DOHH2 (cell line): Measurements from ENCODE around the gene ATAD2B.

Source experiments
- H3F3A ChIP-seq: fragments of 200-600 bp; sonication (generic), shearing (Covaris generic); 2 replicates; pipeline ENCODE4 v1.6.0; 2016; ENCODE audit warnings: antibody characterized with exemption, mild to moderate bottlenecking; ENCODE audit not compliant: control insufficient read depth, insufficient read depth
- H3K27ac ChIP-seq: fragments of 200-600 bp; sonication (generic); 2 replicates; pipeline ENCODE4 v1.5.1; 2014; ENCODE audit warnings: low read depth, mild to moderate bottlenecking, low read length, moderate library complexity
- H3K27me3 ChIP-seq: fragments of 200-600 bp; sonication (generic); 2 replicates; pipeline ENCODE4 v1.6.1; 2014; ENCODE audit warnings: mild to moderate bottlenecking, low read length, mixed read lengths; ENCODE audit not compliant: control insufficient read depth
- H3K36me3 ChIP-seq: fragments of 200-600 bp; sonication (generic); 2 replicates; pipeline ENCODE4 v1.6.1; 2014; ENCODE audit warnings: mild to moderate bottlenecking, low read length, moderate library complexity, mixed read lengths; ENCODE audit not compliant: control insufficient read depth
- H3K4me1 ChIP-seq: fragments of 200-600 bp; sonication (generic); 2 replicates; pipeline ENCODE4 v1.6.1; 2014; ENCODE audit warnings: mild to moderate bottlenecking, low read length, mixed read lengths; ENCODE audit not compliant: control insufficient read depth
- H3K4me2 ChIP-seq: fragments of 200-600 bp; sonication (generic); 2 replicates; pipeline ENCODE4 v1.6.0; 2014; ENCODE audit warnings: mild to moderate bottlenecking, low read length, moderate library complexity
- H3K4me3 ChIP-seq: fragments of 200-600 bp; sonication (generic); 2 replicates; pipeline ENCODE4 v1.5.1; 2014; ENCODE audit warnings: mild to moderate bottlenecking, low read length, mixed read lengths
- H3K79me2 ChIP-seq: fragments of 200-600 bp; sonication (generic); 2 replicates; pipeline ENCODE4 v1.6.1; 2014; ENCODE audit warnings: mild to moderate bottlenecking, low read length, mixed read lengths; ENCODE audit not compliant: control insufficient read depth
- H3K9me2 ChIP-seq: fragments of 200-600 bp; sonication (generic); replicated peaks from 2 replicates; pipeline ENCODE4 v1.6.1; 2014; ENCODE audit warnings: mild to moderate bottlenecking, low read length, mixed read lengths; ENCODE audit not compliant: control insufficient read depth
- H3K9me3 ChIP-seq: fragments of 200-600 bp; sonication (generic); 2 replicates; pipeline ENCODE4 v1.6.1; 2014; ENCODE audit warnings: antibody characterized with exemption, low read length, mixed read lengths; ENCODE audit not compliant: control insufficient read depth, insufficient read depth
- H4K20me1 ChIP-seq: fragments of 200-600 bp; sonication (generic); 2 replicates; pipeline ENCODE4 v1.6.0; 2014; ENCODE audit warnings: low read depth, mild to moderate bottlenecking, antibody characterized with exemption, low read length, moderate library complexity; ENCODE audit not compliant: control insufficient read depth, insufficient read depth
- CTCF ChIP-seq: fragments of 200-600 bp; sonication (generic); IDR thresholded peaks from one replicate; pipeline ENCODE4 v1.5.1; 2014; ENCODE audit warnings: antibody characterized with exemption, mild to moderate bottlenecking, low read depth, low read length; ENCODE audit not compliant: poor library complexity, severe bottlenecking
- EZH2phosphoT487 ChIP-seq: fragments of 200-600 bp; sonication (generic); IDR thresholded peaks from 2 replicates; pipeline ENCODE4 v1.6.1; 2017; ENCODE audit warnings: borderline replicate concordance, mild to moderate bottlenecking, antibody characterized with exemption, low read length, moderate library complexity, mixed read lengths

ATAD2B gene

GRCh38 chr2:23801396-23801795, 125.5 kb downstream of the ATAD2B start:
- H3K9me3 ChIP-seq = no peaks in the 10 kb centered on the region
- H3K27ac ChIP-seq = no peak overlapping the region
- H3K4me2 ChIP-seq = no peak overlapping the region

GRCh38 chr2:23794234-23794633, 132.7 kb downstream of the ATAD2B start:
- no peak overlapping the region for H3K4me2 ChIP-seq
- 0 out of 2 replicates have a peak, but pooled peaks cover 3% of the 10 kb centered on the region for H3K4me1 ChIP-seq
- no peak overlapping the region for H3K27ac ChIP-seq
- H3K79me2 ChIP-seq = no peaks in the 10 kb centered on the region
- H3K4me3 ChIP-seq = no peak overlapping the region
- TF ChIP-seq CTCF (no peak), EZH2phosphoT487 (no peak)
- no peaks in the 10 kb centered on the region for H4K20me1 ChIP-seq
- no peaks in the 10 kb centered on the region for H3K9me3 ChIP-seq
- H3K36me3 ChIP-seq = no peaks in the 10 kb centered on the region
- no peaks in the 10 kb centered on the region for H3K9me2 ChIP-seq
- H3F3A ChIP-seq = no peaks in the 10 kb centered on the region
- no peaks in the 10 kb centered on the region for H3K27me3 ChIP-seq

More at GRCh38 chr2:23801396-23801795, 125.5 kb downstream of the ATAD2B start:
- no peaks in the 10 kb centered on the region for H4K20me1 ChIP-seq
- H3F3A ChIP-seq = no peaks in the 10 kb centered on the region
- H3K4me3 ChIP-seq = no peak overlapping the region
- H3K36me3 ChIP-seq = no peaks in the 10 kb centered on the region
- H3K9me2 ChIP-seq = no peaks in the 10 kb centered on the region
- no peaks in the 10 kb centered on the region for H3K4me1 ChIP-seq
- TF ChIP-seq CTCF (no peak), EZH2phosphoT487 (no peak)
- H3K27me3 ChIP-seq = no peaks in the 10 kb centered on the region
- no peaks in the 10 kb centered on the region for H3K79me2 ChIP-seq

- H3K79me2 ChIP-seq = no peaks in the 10 kb centered on the region
- H3K9me3 ChIP-seq = no peaks in the 10 kb centered on the region
- no peaks in the 10 kb centered on the region for H3K27me3 ChIP-seq
- H3K36me3 ChIP-seq = no peaks in the 10 kb centered on the region
- no peaks in the 10 kb centered on the region for H3F3A ChIP-seq
- H3K4me2 ChIP-seq = no peak overlapping the region
- H3K4me1 ChIP-seq = peaks cover 9% of the 10 kb centered on the region
- H3K4me3 ChIP-seq = no peak overlapping the region
- no peaks in the 10 kb centered on the region for H4K20me1 ChIP-seq
- TF ChIP-seq CTCF (no peak), EZH2phosphoT487 (no peak)
- no peaks in the 10 kb centered on the region for H3K9me2 ChIP-seq
- no peak overlapping the region for H3K27ac ChIP-seq
Measured at GRCh38 chr2:23793476-23793875, 133.4 kb downstream of the ATAD2B start.

- no peak overlapping the region for H3K4me2 ChIP-seq
- no peak overlapping the region for H3K27ac ChIP-seq
- no peaks in the 10 kb centered on the region for H3K9me3 ChIP-seq
- no peak overlapping the region for H3K4me3 ChIP-seq
- no peaks in the 10 kb centered on the region for H3F3A ChIP-seq
- TF ChIP-seq CTCF (no peak), EZH2phosphoT487 (no peak)
- no peaks in the 10 kb centered on the region for H3K9me2 ChIP-seq
- peaks cover 3% of the 10 kb centered on the region for H3K36me3 ChIP-seq
- no peaks in the 10 kb centered on the region for H4K20me1 ChIP-seq
- H3K4me1 ChIP-seq = peaks cover 18% of the 10 kb centered on the region
- no peaks in the 10 kb centered on the region for H3K27me3 ChIP-seq
- no peaks in the 10 kb centered on the region for H3K79me2 ChIP-seq
Measured at GRCh38 chr2:23791030-23791429, 135.9 kb downstream of the ATAD2B start.
